Urinary bladder (tissue), 4 donors: ENCODE results near the gene NOS3. TPM values are rescaled to one million over a fixed set of nuclear protein-coding genes. Genes with fewer than 3 reads are reported as not detected.
A peak's percentile ranks its signal among the peaks of the same experiment; 100 is the strongest.

Source experiments
- DNase-seq: peaks from one replicate; pipeline ENCODE4 v3.0.0-alpha.2; 2015; ENCODE audit errors: extremely low spot score
- H3K27ac ChIP-seq: one replicate; pipeline ENCODE4 v1.5.1; 2013; ENCODE audit warnings: low read depth, mild to moderate bottlenecking, moderate library complexity
- H3K36me3 ChIP-seq: one replicate; pipeline ENCODE4 v1.6.1; 2013; ENCODE audit warnings: mild to moderate bottlenecking, moderate library complexity; ENCODE audit not compliant: insufficient read depth
- H3K4me1 ChIP-seq: one replicate; pipeline ENCODE4 v1.6.1; 2013; ENCODE audit warnings: mild to moderate bottlenecking, moderate library complexity; ENCODE audit not compliant: insufficient read depth
- H3K4me3 ChIP-seq: one replicate; pipeline ENCODE4 v1.5.1; 2013; ENCODE audit warnings: low read depth, low read length
- WGBS: extraction: QIAGEN DNeasy Blood & Tissue Kit; methylation state at CpG from one replicate; pipeline ENCODE4 v1.1.7; 2013; 5-methylcytosine and 5-hydroxymethylcytosine counted together
- polyA plus RNA-seq: library from polyadenylated mRNA; stranded (reverse); fragments of 200-250 nt; gene quantifications from one replicate; pipeline ENCODE4 v1.2.3, GENCODE V29; 2013
- total RNA-seq: library from RNA; depleted of rRNA; stranded (reverse); fragments of >200 nt; gene quantifications from one replicate; pipeline ENCODE4 v1.2.3, GENCODE V29; 2014
- donor health status: healthy with polysubstance abuse.
- donor health status: healthy.

NOS3 gene
- total and polyA plus RNA-seq, 2 donors = 6.0 to 15.8 TPM

- Histone ChIP-seq H3K4me1 (no peaks in the 10 kb centered on the region), H3K36me3 (no peaks in the 10 kb centered on the region), H3K4me3 (no peak overlapping the region), H3K27ac (no peak overlapping the region)
- WGBS = 44% methylated on average over 16 of the region's 16 CpGs
- no peak for DNase-seq
These were observed 26.2 kb upstream of the NOS3 start for GRCh38 chr7:150964593-150965111.

- no peak for DNase-seq
- H3K36me3 ChIP-seq = no peaks in the 10 kb centered on the region
- no peak overlapping the region for H3K4me3 ChIP-seq
- no peaks in the 10 kb centered on the region for H3K4me1 ChIP-seq
- no peak overlapping the region for H3K27ac ChIP-seq
- 79% methylated on average over 16 of the region's 16 CpGs for WGBS
These were observed 25.5 kb upstream of the NOS3 start for GRCh38 chr7:150965273-150965830.

GRCh38 chr7:150966002-150966401 lies 24.8 kb upstream of the NOS3 start:
- 93% methylated on average over 1 of the region's 1 CpG for WGBS
- Histone ChIP-seq H3K27ac (no peak overlapping the region), H3K4me3 (no peak overlapping the region), H3K36me3 (no peaks in the 10 kb centered on the region), H3K4me1 (no peaks in the 10 kb centered on the region)
- no peak for DNase-seq

- H3K27ac ChIP-seq = no peak overlapping the region
- DNase-seq = no peak
- H3K36me3 ChIP-seq = no peaks in the 10 kb centered on the region
- no peak overlapping the region for H3K4me3 ChIP-seq
- 32% methylated on average over 6 of the region's 6 CpGs for WGBS
- no peaks in the 10 kb centered on the region for H3K4me1 ChIP-seq
These were observed 23.5 kb upstream of the NOS3 start for GRCh38 chr7:150967349-150967748.

- Histone ChIP-seq H3K27ac (no peak overlapping the region), H3K4me3 (no peak overlapping the region), H3K4me1 (no peaks in the 10 kb centered on the region), H3K36me3 (no peaks in the 10 kb centered on the region)
- 75% methylated on average over 15 of the region's 15 CpGs for WGBS
- no peak for DNase-seq
These were observed 22.6 kb upstream of the NOS3 start for GRCh38 chr7:150968056-150968733.

GRCh38 chr7:150968734-150969372 lies 22.0 kb upstream of the NOS3 start:
- DNase-seq = no peak
- 59% methylated on average over 16 of the region's 16 CpGs for WGBS
- Histone ChIP-seq H3K27ac (no peak overlapping the region), H3K4me3 (no peak overlapping the region), H3K4me1 (no peaks in the 10 kb centered on the region), H3K36me3 (no peaks in the 10 kb centered on the region)

- Histone ChIP-seq H3K4me3 (no peak overlapping the region), H3K4me1 (no peaks in the 10 kb centered on the region), H3K36me3 (no peaks in the 10 kb centered on the region), H3K27ac (no peak overlapping the region)
- WGBS = 63% methylated on average over 7 of the region's 7 CpGs
- no peak for DNase-seq
These were observed 21.3 kb upstream of the NOS3 start for GRCh38 chr7:150969475-150969874.

- Histone ChIP-seq H3K27ac (no peak overlapping the region), H3K4me1 (no peaks in the 10 kb centered on the region), H3K4me3 (no peak overlapping the region), H3K36me3 (no peaks in the 10 kb centered on the region)
- 51% methylated on average over 11 of the region's 11 CpGs for WGBS
- DNase-seq = no peak
These were observed 20.4 kb upstream of the NOS3 start for GRCh38 chr7:150970424-150970823.

GRCh38 chr7:150971242-150972022 lies 19.4 kb upstream of the NOS3 start:
- WGBS = 32% methylated on average over 16 of the region's 16 CpGs
- H3K4me1 ChIP-seq = no peaks in the 10 kb centered on the region
- no peak overlapping the region for H3K27ac ChIP-seq
- no peak for DNase-seq
- no peaks in the 10 kb centered on the region for H3K36me3 ChIP-seq
- no peak overlapping the region for H3K4me3 ChIP-seq

- DNase-seq = peak; percentile 55
- Histone ChIP-seq H3K36me3 (no peaks in the 10 kb centered on the region), H3K4me1 (no peaks in the 10 kb centered on the region), H3K4me3 (no peak overlapping the region), H3K27ac (no peak overlapping the region)
- WGBS = 32% methylated on average over 12 of the region's 12 CpGs
These were observed 18.8 kb upstream of the NOS3 start for GRCh38 chr7:150972023-150972468.

GRCh38 chr7:150972741-150973140 lies 18.1 kb upstream of the NOS3 start:
- no peak overlapping the region for H3K4me3 ChIP-seq
- no peak overlapping the region for H3K27ac ChIP-seq
- no peaks in the 10 kb centered on the region for H3K4me1 ChIP-seq
- DNase-seq = no peak
- 50% methylated on average over 8 of the region's 8 CpGs for WGBS
- no peaks in the 10 kb centered on the region for H3K36me3 ChIP-seq

GRCh38 chr7:150973571-150974451 lies 17.0 kb upstream of the NOS3 start:
- Histone ChIP-seq H3K36me3 (no peaks in the 10 kb centered on the region), H3K4me1 (no peaks in the 10 kb centered on the region), H3K4me3 (no peak overlapping the region), H3K27ac (peak overlapping the region; percentile 11)
- 59% methylated on average over 27 of the region's 27 CpGs for WGBS
- no peak for DNase-seq
